Subcutaneous abdominal adipose tissue (tissue), 5 donors: ENCODE data around the gene EXOC3.

Source experiments
- H3K27ac ChIP-seq: one replicate; pipeline ENCODE4 v1.7.0; 2013; ENCODE audit warnings: low read depth, mild to moderate bottlenecking, inconsistent platforms, low read length, moderate library complexity
- H3K27me3 ChIP-seq, 5 donors: one replicate each; pipeline ENCODE4 v1.7.0; 2013; ENCODE audit warnings: low read length in 5 of 5, inconsistent platforms in 1 of 5; ENCODE audit not compliant: control insufficient read depth in 5 of 5, insufficient read depth in 4 of 5
- H3K36me3 ChIP-seq, 5 donors: one replicate each; pipeline ENCODE4 v1.7.0; 2013; ENCODE audit warnings: low read length in 5 of 5; ENCODE audit not compliant: control insufficient read depth in 5 of 5, insufficient read depth in 5 of 5
- H3K4me1 ChIP-seq, 5 donors: one replicate each; pipeline ENCODE4 v1.7.0; 2013; ENCODE audit warnings: low read length in 5 of 5, mild to moderate bottlenecking in 3 of 5, moderate library complexity in 1 of 5; ENCODE audit not compliant: control insufficient read depth in 5 of 5, insufficient read depth in 5 of 5
- H3K4me3 ChIP-seq, 5 donors: one replicate each; pipeline ENCODE4 v1.7.0; 2013; ENCODE audit warnings: low read length in 5 of 5, low read depth in 1 of 5
- H3K9ac ChIP-seq, 5 donors: one replicate each; pipeline ENCODE4 v1.7.0; 2013; ENCODE audit warnings: low read length in 5 of 5, mild to moderate bottlenecking in 4 of 5, moderate library complexity in 3 of 5
- H3K9me3 ChIP-seq, 5 donors: one replicate each; pipeline ENCODE4 v1.7.0; 2013; ENCODE audit warnings: low read length in 5 of 5; ENCODE audit not compliant: control insufficient read depth in 5 of 5
- donor health status: healthy.
- donor health status: healthy.
- donor health status: healthy.
- donor health status: healthy.
- donor health status: healthy.

EXOC3 gene

GRCh38 chr5:490116-491106 lies 47.4 kb downstream of the EXOC3 start:
- Histone ChIP-seq H3K27me3 (peaks cover 13 to 39% (median 33%) of the 10 kb centered on the region in 5 donors), H3K27ac (no peak overlapping the region), H3K4me1 (peaks cover 0 to 3% (median 0%) of the 10 kb centered on the region in 5 donors)

GRCh38 chr5:491119-491855 lies 48.3 kb downstream of the EXOC3 start:
- peaks cover 13 to 38% (median 35%) of the 10 kb centered on the region in 5 donors for H3K27me3 ChIP-seq
- no peak overlapping the region for H3K4me3 ChIP-seq
- no peak overlapping the region for H3K9ac ChIP-seq
- no peaks in the 10 kb centered on the region for H3K9me3 ChIP-seq
- no peaks in the 10 kb centered on the region for H3K36me3 ChIP-seq
- H3K4me1 ChIP-seq, result peaks cover 0 to 2% (median 0%) of the 10 kb centered on the region in 5 donors
- H3K27ac ChIP-seq, result no peak overlapping the region

More at GRCh38 chr5:490116-491106, 47.4 kb downstream of the EXOC3 start:
- Histone ChIP-seq H3K9me3 (no peaks in the 10 kb centered on the region), H3K36me3 (no peaks in the 10 kb centered on the region), H3K9ac (no peak overlapping the region), H3K4me3 (no peak overlapping the region)

- Histone ChIP-seq H3K4me1 (no peaks in the 10 kb centered on the region), H3K9ac (no peak overlapping the region), H3K27me3 (peaks cover 13 to 39% (median 35%) of the 10 kb centered on the region in 5 donors), H3K4me3 (no peak overlapping the region), H3K9me3 (no peaks in the 10 kb centered on the region), H3K36me3 (no peaks in the 10 kb centered on the region), H3K27ac (no peak overlapping the region)
Measured at GRCh38 chr5:491856-492155, 48.8 kb downstream of the EXOC3 start.

- Histone ChIP-seq H3K27me3 (peaks cover 17 to 44% (median 35%) of the 10 kb centered on the region in 5 donors), H3K36me3 (no peaks in the 10 kb centered on the region), H3K27ac (no peak overlapping the region)
Measured at GRCh38 chr5:492314-492893, 49.4 kb downstream of the EXOC3 start.

GRCh38 chr5:493119-493701 lies 50.2 kb downstream of the EXOC3 start:
- Histone ChIP-seq H3K27me3 (peaks cover 17 to 50% (median 35%) of the 10 kb centered on the region in 5 donors), H3K36me3 (no peaks in the 10 kb centered on the region)

More at GRCh38 chr5:492314-492893, 49.4 kb downstream of the EXOC3 start:
- no peaks in the 10 kb centered on the region for H3K9me3 ChIP-seq
- no peaks in the 10 kb centered on the region for H3K4me1 ChIP-seq
- no peak overlapping the region for H3K9ac ChIP-seq
- H3K4me3 ChIP-seq, result no peak overlapping the region

GRCh38 chr5:493758-494157 lies 50.8 kb downstream of the EXOC3 start:
- H3K9me3 ChIP-seq, result no peaks in the 10 kb centered on the region
- H3K4me1 ChIP-seq, result no peaks in the 10 kb centered on the region
- H3K4me3 ChIP-seq, result no peak overlapping the region
- no peak overlapping the region for H3K9ac ChIP-seq
- H3K27ac ChIP-seq, result no peak overlapping the region
- no peaks in the 10 kb centered on the region for H3K36me3 ChIP-seq
- peaks cover 17 to 53% (median 35%) of the 10 kb centered on the region in 5 donors for H3K27me3 ChIP-seq

More at GRCh38 chr5:493119-493701, 50.2 kb downstream of the EXOC3 start:
- H3K4me1 ChIP-seq, result no peaks in the 10 kb centered on the region
- H3K4me3 ChIP-seq, result no peak overlapping the region
- no peaks in the 10 kb centered on the region for H3K9me3 ChIP-seq
- no peak overlapping the region for H3K27ac ChIP-seq
- H3K9ac ChIP-seq, result no peak overlapping the region

- Histone ChIP-seq H3K9me3 (no peaks in the 10 kb centered on the region), H3K27me3 (peaks cover 22 to 63% (median 43%) of the 10 kb centered on the region in 5 donors), H3K9ac (no peak overlapping the region), H3K4me1 (no peaks in the 10 kb centered on the region), H3K4me3 (no peak overlapping the region), H3K36me3 (no peaks in the 10 kb centered on the region), H3K27ac (no peak overlapping the region)
Measured at GRCh38 chr5:494667-495255, 51.8 kb downstream of the EXOC3 start.

GRCh38 chr5:496028-496427 lies 53.1 kb downstream of the EXOC3 start:
- H3K4me3 ChIP-seq, result no peak overlapping the region
- H3K9me3 ChIP-seq, result no peaks in the 10 kb centered on the region
- H3K27me3 ChIP-seq, result peaks cover 31 to 72% (median 47%) of the 10 kb centered on the region in 5 donors
- H3K36me3 ChIP-seq, result no peaks in the 10 kb centered on the region
- H3K9ac ChIP-seq, result no peak overlapping the region
- peaks cover 0 to under 1% (median 0%) of the 10 kb centered on the region in 5 donors for H3K4me1 ChIP-seq
- H3K27ac ChIP-seq, result no peak overlapping the region

GRCh38 chr5:497090-497700 lies 54.2 kb downstream of the EXOC3 start:
- Histone ChIP-seq H3K4me3 (no peak overlapping the region), H3K27ac (no peak overlapping the region), H3K36me3 (no peaks in the 10 kb centered on the region), H3K9me3 (no peaks in the 10 kb centered on the region), H3K27me3 (peaks cover 38 to 79% (median 50%) of the 10 kb centered on the region in 5 donors), H3K9ac (no peak overlapping the region), H3K4me1 (peaks cover 0 to 10% (median 6%) of the 10 kb centered on the region in 5 donors)
